ENCODE data around the gene GIMAP7. TPM values are rescaled to one million over a fixed set of nuclear protein-coding genes. Genes with fewer than 3 reads are reported as not detected.

Gene GIMAP7
- polyA plus RNA-seq, 1 donor from 2014 or later = not detected

DNA sequence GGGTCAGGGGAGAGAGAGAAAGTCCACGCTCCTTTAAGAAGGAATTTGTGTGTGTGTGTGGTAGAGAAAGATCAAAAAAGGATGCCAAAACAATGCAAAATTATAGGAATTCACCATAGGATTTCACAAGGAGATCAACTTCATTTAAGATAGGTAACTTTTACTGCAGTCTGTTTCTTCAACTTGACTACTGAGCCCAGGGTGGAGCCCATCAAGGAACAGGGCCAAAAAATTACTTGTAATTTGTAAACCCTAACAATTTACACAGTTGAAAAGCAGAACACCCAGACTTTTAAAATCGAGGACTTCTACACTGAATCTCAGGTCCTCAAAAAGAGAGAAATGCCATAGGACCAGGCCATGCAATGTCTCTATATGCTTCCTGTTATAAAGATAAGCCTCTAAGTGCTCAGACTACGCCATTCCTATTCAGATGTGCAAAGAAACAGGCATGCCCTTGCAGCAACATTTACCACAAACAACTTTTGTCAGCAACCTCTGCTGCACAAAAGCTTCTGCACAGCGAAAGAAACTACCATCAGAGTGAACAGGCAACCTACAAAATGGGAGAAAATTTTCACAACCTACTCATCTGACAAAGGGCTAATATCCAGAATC lies 42.0 kb downstream of the GIMAP7 start:
- H3K4me3 ChIP-seq (ENCODE audit: low read length) = no peak overlapping the region
- H2AFZ ChIP-seq (ENCODE audit: low read depth, low read length) = no peak overlapping the region
- H3K9me2 ChIP-seq (ENCODE audit: insufficient read depth, low read length) = no peaks in the 10 kb centered on the region
- H3K36me3 ChIP-seq (ENCODE audit: insufficient read depth, low read length) = no peaks in the 10 kb centered on the region
- H3K4me2 ChIP-seq (ENCODE audit: low read length) = no peak overlapping the region
- TF ChIP-seq MXI1 (conservative IDR thresholded peaks at IDR 0.05; ENCODE audit: poor library complexity, severe bottlenecking) (no peak), SMC3 (conservative IDR thresholded peaks at IDR 0.05; ENCODE audit: poor library complexity) (no peak)
- no peaks in the 10 kb centered on the region for H3K27me3 ChIP-seq (ENCODE audit: insufficient read depth, low read depth, low read length)
- no peak overlapping the region for H3K9ac ChIP-seq (ENCODE audit: low read length)
- H3K9me3 ChIP-seq (ENCODE audit: low read length) = no peaks in the 10 kb centered on the region
- H4K20me1 ChIP-seq (ENCODE audit: insufficient read depth) = no peaks in the 10 kb centered on the region
- no peaks in the 10 kb centered on the region for H3F3A ChIP-seq (ENCODE audit: insufficient read depth, low read length, poor library complexity, severe bottlenecking)
- H3K27ac ChIP-seq (ENCODE audit: low read length) = no peak overlapping the region
- no peaks in the 10 kb centered on the region for H3K79me2 ChIP-seq (replicated peaks; ENCODE audit: insufficient read depth, low read length)

DNA sequence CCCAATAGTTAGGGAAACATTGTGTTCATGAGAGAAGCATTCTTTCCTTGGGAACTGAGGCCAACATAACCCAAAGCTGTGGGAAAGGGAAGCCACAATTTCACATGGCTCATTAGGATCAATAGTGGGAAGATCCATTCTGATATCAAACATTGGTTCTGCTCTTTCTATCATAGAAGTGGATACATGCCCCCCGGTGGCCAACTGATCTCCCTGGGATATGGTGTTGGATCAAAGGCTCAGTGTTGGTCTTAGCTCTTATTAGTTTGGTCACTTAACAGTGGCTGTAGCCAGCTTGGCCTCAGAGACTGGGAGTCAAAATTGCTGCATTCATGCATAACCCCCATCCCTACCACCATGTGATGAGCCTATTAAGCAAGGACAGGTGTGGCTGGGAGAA lies 45.8 kb downstream of the GIMAP7 start:
- H3K27me3 ChIP-seq (ENCODE audit: insufficient read depth, low read depth, low read length) = no peaks in the 10 kb centered on the region
- no peak overlapping the region for H3K27ac ChIP-seq (ENCODE audit: low read length)
- H3K36me3 ChIP-seq (ENCODE audit: insufficient read depth, low read length) = no peaks in the 10 kb centered on the region
- H3K79me2 ChIP-seq (replicated peaks; ENCODE audit: insufficient read depth, low read length) = no peaks in the 10 kb centered on the region
- H2AFZ ChIP-seq (ENCODE audit: low read depth, low read length) = no peak overlapping the region
- no peaks in the 10 kb centered on the region for H3K9me2 ChIP-seq (ENCODE audit: insufficient read depth, low read length)
- H3K4me2 ChIP-seq (ENCODE audit: low read length) = no peak overlapping the region
- no peak overlapping the region for H3K4me3 ChIP-seq (ENCODE audit: low read length)
- H4K20me1 ChIP-seq (ENCODE audit: insufficient read depth) = no peaks in the 10 kb centered on the region
- H3K9me3 ChIP-seq (ENCODE audit: low read length) = no peaks in the 10 kb centered on the region
- TF ChIP-seq SMC3 (conservative IDR thresholded peaks at IDR 0.05; ENCODE audit: poor library complexity) = no peak
- TF ChIP-seq, protein P1, sequence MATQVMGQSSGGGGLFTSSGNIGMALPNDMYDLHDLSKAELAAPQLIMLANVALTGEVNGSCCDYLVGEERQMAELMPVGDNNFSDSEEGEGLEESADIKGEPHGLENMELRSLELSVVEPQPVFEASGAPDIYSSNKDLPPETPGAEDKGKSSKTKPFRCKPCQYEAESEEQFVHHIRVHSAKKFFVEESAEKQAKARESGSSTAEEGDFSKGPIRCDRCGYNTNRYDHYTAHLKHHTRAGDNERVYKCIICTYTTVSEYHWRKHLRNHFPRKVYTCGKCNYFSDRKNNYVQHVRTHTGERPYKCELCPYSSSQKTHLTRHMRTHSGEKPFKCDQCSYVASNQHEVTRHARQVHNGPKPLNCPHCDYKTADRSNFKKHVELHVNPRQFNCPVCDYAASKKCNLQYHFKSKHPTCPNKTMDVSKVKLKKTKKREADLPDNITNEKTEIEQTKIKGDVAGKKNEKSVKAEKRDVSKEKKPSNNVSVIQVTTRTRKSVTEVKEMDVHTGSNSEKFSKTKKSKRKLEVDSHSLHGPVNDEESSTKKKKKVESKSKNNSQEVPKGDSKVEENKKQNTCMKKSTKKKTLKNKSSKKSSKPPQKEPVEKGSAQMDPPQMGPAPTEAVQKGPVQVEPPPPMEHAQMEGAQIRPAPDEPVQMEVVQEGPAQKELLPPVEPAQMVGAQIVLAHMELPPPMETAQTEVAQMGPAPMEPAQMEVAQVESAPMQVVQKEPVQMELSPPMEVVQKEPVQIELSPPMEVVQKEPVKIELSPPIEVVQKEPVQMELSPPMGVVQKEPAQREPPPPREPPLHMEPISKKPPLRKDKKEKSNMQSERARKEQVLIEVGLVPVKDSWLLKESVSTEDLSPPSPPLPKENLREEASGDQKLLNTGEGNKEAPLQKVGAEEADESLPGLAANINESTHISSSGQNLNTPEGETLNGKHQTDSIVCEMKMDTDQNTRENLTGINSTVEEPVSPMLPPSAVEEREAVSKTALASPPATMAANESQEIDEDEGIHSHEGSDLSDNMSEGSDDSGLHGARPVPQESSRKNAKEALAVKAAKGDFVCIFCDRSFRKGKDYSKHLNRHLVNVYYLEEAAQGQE (IDR thresholded peaks at IDR 0.05; ENCODE audit: borderline replicate concordance) = no peak
- TF ChIP-seq, protein P2, sequence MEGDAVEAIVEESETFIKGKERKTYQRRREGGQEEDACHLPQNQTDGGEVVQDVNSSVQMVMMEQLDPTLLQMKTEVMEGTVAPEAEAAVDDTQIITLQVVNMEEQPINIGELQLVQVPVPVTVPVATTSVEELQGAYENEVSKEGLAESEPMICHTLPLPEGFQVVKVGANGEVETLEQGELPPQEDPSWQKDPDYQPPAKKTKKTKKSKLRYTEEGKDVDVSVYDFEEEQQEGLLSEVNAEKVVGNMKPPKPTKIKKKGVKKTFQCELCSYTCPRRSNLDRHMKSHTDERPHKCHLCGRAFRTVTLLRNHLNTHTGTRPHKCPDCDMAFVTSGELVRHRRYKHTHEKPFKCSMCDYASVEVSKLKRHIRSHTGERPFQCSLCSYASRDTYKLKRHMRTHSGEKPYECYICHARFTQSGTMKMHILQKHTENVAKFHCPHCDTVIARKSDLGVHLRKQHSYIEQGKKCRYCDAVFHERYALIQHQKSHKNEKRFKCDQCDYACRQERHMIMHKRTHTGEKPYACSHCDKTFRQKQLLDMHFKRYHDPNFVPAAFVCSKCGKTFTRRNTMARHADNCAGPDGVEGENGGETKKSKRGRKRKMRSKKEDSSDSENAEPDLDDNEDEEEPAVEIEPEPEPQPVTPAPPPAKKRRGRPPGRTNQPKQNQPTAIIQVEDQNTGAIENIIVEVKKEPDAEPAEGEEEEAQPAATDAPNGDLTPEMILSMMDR (IDR thresholded peaks at IDR 0.05; ENCODE audit: poor library complexity, severe bottlenecking) = no peak
- no peak for TF ChIP-seq POLR2AphosphoS5 (IDR thresholded peaks at IDR 0.05)
- no peak for TF ChIP-seq EP300 (conservative IDR thresholded peaks at IDR 0.05; ENCODE audit: poor library complexity, severe bottlenecking)
- no peak for TF ChIP-seq TAF1 (IDR thresholded peaks at IDR 0.05; ENCODE audit: low read depth)
- TF ChIP-seq EZH2 (IDR thresholded peaks at IDR 0.05; ENCODE audit: borderline replicate concordance, insufficient read depth, low read length, poor library complexity, severe bottlenecking) = no peak
- no peak for TF ChIP-seq RAD21 (conservative IDR thresholded peaks at IDR 0.05)
- TF ChIP-seq MXI1 (conservative IDR thresholded peaks at IDR 0.05; ENCODE audit: poor library complexity, severe bottlenecking) = no peak
- H3K9ac ChIP-seq (ENCODE audit: low read length) = no peak overlapping the region
- no peaks in the 10 kb centered on the region for H3F3A ChIP-seq (ENCODE audit: insufficient read depth, low read length, poor library complexity, severe bottlenecking)
